Stimulated activated CD8-positive, alpha-beta memory T cell treated with anti-CD3 and anti-CD28 coated beads, Interleukin-12 subunit alpha, Interleukin-12 subunit beta, amount 100 ng/mL, for 24 hours (primary cell): Measurements from ENCODE around the gene GFOD2.

Experiments
- DNase-seq: peaks from one replicate; pipeline ENCODE4 v3.0.0-alpha.2; 2020; ENCODE audit errors: extremely low read depth

GFOD2 gene

GRCh38 chr16:67641779-67642708 is 77.1 kb downstream of the GFOD2 start:
- no peak for DNase-seq

DNA sequence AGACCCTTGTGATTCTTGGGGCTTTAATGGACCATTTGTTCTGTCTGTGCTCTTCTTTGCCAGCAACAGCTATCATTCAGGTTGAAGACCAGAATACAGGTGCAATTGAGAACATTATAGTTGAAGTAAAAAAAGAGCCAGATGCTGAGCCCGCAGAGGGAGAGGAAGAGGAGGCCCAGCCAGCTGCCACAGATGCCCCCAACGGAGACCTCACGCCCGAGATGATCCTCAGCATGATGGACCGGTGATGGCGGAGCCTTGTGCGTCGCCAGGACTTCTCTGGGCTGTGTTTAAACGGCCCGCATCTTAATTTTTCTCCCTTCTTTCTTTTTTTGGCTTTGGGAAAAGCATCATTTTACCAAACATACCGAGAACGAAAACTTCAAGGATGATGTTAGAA is 81.5 kb downstream of the GFOD2 start:
- DNase-seq, result no peak

DNA sequence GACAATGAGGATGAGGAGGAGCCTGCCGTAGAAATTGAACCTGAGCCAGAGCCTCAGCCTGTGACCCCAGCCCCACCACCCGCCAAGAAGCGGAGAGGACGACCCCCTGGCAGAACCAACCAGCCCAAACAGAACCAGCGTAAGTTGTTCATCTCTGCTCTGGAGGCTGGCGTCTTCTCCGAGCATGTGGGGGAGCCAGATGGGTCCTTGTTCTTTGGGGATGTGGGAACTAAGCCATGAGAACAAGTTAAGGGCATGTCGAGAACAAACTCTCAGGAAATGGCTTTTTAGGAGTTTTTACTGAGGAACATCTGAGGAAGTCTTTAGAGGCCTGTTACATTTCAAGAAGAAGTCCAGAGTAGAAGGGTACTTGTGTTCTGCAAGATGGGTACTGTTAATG is 82.4 kb downstream of the GFOD2 start:
- no peak for DNase-seq

DNA sequence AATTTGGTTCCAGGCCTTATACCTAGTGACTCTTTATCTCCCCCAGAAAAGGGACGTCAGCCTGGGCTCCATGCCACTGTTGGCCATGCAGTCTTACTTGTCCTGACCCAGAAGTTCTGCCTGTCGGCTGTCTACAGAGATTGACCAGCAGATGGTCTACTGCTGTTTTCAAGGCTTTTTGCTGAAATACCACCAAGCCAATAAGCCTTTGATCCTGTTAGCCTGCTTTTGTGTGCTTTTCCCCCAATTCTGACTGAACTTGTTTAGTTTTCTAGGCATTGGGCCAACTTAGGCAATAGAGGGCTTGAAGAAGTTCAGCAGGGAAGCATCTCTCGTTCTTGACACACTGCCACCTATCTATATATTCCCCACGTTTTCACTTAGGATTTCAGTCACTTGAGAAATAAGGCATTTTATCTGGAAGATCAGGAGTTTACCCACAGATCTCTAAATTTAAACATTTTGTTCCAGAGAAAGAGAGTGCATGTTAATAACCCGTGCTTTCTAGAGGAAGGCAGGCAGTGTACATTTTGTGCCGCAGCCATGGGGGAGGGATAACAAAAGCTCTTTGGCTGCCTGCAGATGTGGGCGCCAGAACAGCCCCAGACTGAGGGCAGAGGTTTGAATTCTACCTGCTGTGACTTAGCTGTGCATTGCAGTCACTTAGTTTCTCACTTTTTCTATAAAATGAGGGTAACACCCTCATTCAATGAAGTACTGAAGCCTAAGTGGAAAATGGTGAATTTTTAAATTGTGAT is 86.5 kb downstream of the GFOD2 start:
- no peak for DNase-seq

DNA sequence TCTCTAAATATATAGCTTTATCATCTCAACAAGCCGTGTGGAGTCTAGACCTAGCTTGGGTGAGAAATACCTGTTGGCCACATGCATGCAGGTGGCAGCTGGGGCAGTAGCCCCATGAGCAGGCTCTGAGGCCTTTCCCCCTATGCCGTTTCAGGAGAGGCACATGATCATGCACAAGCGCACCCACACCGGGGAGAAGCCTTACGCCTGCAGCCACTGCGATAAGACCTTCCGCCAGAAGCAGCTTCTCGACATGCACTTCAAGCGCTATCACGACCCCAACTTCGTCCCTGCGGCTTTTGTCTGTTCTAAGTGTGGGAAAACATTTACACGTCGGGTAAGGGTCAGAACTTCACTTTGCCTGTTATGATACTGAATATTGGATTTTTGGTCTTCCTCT is 90.9 kb downstream of the GFOD2 start:
- DNase-seq, result no peak
